ENCODE data around the gene EEFSEC.

DNA sequence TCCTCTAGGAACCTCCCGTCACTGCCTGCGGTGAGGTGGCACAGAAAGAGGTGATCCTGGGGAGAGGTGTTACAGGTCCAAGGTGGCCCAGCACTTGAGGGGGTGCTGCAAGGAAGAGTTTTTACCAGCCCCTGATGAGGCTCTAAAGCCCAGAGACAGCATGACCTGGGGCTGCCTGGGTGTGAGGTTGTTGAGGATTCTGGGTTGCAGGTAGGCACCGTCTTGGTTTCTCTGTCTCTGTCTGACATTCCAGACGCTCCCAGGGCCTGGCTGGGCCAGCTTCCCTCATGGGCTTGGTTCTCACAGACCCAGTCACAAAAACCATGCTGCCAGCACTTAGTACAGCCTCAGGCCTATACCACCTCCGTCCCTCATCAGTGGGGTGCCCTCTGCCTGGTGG is 282.3 kb downstream of the EEFSEC start:
- TF ChIP-seq, protein P1, sequence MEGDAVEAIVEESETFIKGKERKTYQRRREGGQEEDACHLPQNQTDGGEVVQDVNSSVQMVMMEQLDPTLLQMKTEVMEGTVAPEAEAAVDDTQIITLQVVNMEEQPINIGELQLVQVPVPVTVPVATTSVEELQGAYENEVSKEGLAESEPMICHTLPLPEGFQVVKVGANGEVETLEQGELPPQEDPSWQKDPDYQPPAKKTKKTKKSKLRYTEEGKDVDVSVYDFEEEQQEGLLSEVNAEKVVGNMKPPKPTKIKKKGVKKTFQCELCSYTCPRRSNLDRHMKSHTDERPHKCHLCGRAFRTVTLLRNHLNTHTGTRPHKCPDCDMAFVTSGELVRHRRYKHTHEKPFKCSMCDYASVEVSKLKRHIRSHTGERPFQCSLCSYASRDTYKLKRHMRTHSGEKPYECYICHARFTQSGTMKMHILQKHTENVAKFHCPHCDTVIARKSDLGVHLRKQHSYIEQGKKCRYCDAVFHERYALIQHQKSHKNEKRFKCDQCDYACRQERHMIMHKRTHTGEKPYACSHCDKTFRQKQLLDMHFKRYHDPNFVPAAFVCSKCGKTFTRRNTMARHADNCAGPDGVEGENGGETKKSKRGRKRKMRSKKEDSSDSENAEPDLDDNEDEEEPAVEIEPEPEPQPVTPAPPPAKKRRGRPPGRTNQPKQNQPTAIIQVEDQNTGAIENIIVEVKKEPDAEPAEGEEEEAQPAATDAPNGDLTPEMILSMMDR (IDR thresholded peaks at IDR 0.05), result no peak
- no peak for TF ChIP-seq POLR2A (IDR thresholded peaks at IDR 0.05)
